NOMO-1 (cell line): ENCODE data around the gene AFF2.
A peak's percentile ranks its signal among the peaks of the same experiment; 100 is the strongest.

Source experiments
- DNase-seq, 2 experiments: peaks; one replicate each; lab custom pipeline; 2025; ENCODE audit not compliant: unreplicated experiment in 2 of 2; lab: John Stamatoyannopoulos, UW

AFF2 gene

DNA sequence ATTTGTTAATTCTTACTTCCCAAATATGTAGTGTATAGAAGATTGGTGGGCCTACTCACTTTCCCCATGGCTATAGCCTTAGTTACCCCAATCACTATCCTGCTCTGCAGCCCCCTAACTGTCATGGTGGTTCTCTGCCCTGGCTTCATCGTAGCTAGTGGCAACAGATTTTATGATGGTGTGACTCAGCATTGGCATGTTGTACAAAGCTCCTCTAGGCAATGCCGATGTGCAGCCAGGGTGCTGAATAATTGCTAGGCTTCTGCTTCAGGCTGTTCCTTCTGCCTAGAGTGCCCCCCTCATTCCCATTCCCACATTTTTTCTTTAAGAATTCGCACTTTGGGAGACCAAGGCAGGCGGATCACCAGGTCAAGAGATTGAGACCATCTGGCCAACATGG is 35.2 kb downstream of the AFF2 start:
- no peak for DNase-seq

DNA sequence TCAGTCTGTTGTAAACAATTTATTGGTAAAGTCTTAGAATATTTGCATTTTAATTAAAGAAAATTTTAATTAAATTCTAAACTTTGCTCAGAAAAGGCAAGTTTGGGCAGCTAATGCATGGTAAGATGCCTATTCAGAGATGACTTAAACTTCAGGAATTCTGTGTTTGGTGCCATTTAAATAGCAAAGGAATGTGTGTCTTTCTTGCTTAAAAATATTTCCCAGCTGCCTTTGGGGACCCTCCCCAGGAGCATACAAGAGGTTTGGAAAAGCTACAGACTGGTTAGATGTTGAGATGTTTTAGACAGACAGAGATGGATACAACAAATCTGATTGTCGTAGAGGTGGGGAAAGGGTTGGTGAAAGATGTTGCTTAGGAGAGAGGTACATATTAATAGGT is 36.5 kb downstream of the AFF2 start:
- DNase-seq: no peak

DNA sequence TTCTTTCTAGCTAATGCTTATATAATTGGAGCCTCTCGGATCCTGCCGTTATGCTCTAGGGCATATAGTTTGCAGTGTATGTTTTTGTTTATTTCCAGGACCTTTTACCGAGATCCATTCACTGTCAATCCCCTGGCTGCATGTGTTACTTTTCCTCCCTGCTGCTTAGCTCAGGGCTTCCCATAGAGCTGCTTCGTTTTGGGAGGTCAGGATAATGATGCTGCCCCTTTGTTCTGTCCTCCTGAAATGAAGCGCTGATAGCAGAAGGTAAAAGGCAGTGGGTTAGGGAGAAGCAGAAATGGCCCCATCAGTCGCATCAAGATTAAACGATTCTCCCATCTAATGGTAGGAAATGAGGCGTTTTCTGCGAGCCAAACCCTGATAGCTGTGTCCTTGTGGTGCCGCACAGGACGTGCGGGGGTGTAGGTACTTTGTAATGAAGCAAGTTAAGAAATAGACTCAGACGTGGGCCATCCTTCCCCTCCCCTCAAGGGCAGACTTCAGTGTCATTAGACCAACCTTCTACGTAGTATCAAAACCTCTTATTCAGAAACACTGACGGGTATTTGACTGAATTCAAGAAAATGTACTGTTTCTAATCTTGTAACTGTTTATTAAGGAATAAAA is 37.3 kb downstream of the AFF2 start:
- DNase-seq: no peak

DNA sequence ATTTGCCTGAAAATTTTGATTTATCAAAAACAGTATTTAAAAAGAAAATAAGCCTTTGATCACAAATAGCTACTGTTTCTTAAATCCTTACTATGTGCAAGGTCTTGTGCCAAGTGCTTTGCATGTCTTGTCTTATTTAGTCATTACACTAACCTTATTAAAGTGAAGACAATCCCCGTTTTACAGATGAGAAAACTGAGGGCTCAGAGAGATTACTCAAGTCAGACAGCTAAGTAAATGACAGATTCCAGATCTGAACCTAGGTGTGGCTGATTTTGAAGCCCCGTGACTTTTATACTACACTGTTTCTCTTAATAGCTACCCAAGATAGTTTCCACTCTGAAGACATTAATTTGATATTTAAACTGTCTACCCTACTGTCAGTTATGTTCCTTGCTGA is 38.2 kb downstream of the AFF2 start:
- DNase-seq: no peak

DNA sequence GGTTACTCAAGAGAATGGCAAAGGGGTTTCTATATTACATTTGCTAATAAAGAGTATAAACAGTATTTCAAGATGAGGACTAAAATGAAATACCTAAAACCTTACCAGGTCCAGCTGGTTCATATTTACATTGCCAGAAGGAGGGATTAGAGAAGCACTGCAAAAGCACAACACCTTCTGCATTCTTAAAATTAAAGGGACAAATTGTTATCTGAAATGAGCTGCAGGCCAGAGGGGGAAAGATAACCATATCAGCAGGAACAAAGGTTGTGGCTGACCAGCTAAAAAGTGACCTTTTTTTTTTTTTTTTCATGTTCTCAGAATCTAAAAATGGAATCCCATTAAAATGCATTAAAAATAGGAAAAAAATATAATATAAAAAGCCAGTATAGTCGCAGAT is 39.7 kb downstream of the AFF2 start:
- DNase-seq: no peak

DNA sequence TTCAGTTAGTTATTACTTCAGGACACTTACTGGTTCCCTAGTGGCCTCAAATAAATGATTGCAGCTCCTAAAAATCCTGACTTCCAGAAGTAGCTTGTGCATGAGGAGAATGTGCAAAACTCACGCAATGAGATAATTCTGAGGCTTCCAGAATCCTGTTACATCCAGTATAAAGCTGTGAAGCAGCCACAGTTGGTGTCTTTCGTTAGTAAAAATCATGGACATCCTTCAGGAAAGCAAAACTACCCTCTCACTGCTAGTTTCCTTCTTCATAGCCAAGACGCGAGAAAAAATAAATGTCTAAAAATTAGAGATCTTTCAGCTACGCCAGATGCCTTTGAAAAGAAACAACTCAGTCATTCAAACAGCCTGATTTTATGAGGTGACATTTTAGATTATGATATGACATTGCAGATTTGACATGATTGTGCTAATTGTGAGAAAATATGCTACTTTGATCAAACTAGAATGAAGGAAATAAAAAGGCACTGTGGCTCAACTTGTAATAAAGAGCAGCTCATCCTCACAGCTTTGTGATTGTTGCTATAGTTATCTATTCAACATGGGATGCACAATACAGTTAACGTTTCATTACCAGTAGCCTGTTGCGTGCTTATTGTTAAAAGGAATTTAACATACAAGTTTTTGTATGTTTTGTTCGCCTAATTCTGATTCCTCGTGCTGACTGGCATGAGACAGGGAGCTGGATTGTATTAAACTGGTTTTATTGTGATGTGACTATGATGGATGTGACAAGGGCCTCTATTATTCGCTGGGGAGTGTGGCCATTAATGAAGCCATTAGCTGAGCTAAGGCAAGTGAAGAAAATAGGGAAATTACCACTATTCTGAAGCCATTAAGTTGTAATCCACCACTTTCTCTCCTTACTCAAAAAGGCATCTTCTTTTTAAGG is 40.5 kb downstream of the AFF2 start:
- no peak for DNase-seq

DNA sequence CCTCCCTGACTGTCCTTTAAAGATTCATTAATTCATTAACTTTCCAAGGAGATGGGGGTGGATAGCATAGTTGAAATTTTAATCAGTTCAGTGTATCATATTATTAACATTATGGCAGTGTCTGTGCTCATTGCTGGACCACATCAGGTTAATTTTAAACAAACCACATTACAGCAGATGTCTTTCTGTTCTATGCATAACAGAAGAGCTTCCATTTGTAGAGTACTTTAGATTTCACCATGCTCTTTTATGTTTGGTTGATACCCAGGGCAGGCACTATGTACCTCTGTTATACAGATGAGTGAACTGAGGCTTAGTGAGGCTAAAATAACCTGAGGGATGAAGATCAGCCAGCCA is 41.1 kb downstream of the AFF2 start:
- DNase-seq: no peak

DNA sequence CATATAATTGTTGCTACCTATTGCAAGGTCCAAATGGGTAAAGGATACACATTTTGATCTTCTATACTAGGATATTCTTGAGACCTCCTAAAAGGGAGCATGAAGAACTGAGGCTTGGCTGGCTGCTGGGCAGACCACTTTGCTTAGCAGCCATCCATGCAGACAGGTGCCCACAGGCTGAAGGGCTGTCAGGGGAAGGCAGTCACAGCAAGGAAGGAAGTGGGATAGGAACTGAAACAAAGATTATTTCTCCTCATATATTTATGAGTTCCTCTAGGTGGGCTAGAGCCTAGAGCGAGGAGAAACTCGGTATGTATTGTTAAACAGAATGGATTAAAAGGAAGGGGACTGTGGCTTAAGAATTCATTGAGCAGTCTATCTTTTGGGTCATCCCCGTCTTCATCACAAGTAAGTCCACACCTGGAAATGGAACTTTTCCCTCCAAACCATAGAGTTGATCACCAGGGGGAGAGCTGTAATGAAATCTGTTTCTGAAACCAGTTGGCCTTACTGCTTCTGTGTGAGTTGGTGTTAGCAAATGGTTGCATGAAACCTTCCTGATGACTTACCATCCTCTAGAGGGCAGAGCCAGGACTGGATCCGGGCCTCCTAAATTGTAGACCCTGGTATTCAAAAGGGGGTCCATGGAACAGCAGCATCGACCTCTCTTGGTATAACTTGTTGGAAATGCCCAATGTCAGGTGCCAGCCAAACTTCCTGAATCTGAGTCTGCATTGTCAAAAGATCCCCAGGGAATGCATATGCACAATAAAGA is 42.3 kb downstream of the AFF2 start:
- peak; percentile 4 to 34 for DNase-seq

DNA sequence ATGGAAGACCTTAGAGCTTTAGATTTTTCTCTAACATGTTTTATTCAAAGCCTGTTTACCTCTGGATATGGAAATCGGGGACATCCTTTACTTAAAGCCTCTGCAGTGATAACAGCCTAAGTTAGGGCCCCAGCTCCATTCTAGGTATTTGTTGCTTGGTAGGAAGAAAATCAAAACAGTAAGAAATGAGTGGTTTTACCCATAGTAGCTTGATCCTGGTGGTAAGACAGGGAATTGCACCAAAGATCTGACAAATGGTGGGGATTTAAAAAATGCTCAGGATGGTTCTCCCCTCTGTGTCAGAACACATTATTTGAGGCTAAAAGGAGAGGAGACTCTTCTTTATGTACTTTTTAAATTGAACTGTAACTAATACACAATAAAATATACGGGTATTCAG is 52.4 kb downstream of the AFF2 start:
- no peak for DNase-seq

DNA sequence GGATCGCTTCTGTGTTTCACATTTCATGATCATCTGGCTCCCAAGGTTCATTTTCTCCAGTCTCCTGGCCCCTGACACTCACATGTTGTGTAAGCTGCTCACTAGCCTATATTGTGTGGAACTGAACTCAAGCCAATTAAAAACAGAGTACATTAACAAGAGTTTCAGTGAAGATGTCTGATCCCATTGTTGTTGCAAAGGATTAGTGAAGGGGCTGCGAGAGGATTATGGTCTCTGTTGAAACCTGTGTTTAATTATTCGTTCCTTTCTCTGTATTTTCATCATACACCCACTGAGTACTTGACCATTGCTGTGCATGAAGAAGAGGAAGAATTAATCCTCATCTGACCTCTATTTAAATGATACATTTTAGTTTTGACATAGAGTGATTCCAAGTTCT is 54.7 kb downstream of the AFF2 start:
- DNase-seq: no peak

DNA sequence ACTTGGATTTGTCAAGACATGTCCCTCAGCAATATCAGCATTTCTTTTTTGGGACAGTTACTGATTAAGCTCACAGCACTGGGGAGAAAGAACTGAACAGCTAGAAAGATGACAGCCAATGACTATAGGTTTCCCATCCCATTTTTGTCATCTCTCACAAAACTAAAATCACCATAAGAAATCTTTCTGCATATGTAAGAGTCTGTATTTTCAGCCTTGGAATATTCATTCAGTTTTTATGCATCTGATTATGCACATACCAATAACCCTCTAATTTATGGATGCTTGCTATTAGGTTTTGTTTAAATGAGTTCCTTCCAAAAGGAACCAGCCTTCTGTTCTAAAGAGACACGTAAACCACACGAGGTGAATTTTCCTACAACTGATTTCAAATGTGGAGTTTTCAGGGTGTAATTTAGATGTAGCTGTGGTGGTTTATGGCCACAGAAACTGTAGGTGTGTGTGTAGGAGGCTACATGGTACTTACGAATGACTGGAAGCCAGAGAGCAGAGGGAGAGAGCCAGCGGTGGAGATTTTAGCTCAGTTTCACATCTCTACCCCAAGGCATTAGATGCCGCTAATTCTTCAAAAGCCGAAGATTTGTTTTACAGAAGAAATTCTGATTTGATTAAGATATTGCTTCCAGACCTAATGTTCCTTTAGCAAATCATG is 55.3 kb downstream of the AFF2 start:
- no peak for DNase-seq

DNA sequence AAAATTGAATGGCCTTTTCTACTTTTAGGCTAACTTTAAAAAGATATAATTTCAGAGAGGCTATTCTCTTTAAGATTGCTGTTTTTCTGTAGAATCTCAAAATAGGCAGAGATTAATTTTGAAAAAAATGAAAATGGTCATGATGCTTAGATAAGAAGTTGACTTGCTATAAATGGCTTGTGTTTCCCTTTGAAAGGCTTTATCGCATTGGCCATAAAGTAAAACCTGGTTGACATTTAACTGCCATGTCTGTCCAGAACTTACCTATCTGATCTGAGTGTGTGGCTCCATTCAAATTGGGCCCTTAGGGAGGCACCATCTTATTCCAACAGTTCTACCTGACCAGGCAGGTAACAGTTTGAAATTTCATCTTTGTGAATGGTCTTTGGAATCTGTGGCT is 56.1 kb downstream of the AFF2 start:
- no peak for DNase-seq

DNA sequence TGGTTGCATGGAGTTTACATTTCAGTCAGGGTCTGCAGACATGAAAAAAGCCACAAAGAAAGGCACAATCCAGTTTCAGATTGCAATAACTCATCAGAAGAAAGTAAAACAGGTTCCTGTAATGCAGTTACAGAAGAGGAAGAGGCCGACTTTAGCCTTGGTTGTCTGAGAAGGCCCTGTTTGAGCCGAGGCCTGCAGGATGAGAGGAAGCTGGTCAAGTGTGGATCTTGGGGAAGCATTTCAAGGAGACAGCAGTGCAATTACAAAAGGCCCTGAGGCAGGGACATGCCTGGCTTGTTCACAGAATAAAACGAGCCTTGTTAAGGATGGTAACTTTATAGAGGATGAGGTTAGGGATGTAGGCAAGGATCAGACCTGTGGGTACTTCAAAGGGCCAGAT is 62.4 kb downstream of the AFF2 start:
- peak; percentile 44 to 65 for DNase-seq

DNA sequence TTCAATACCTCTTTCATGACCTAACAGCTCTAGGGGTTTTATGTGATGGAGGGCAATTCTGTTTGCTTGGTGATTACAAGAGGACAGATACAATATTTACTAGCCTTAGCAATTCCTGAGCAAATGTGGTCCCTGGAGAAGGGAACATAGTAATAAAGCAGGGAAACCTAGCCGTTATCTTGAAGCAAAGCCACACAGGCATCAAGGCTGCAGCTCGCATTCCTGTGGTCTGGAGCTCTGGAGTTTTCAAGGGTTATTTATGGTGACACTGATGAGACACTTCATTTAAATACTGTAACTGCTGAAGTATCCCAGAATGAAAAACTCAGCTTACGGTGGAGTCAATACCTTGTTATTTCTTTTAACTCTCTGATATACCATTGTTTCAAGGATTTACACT is 66.8 kb downstream of the AFF2 start:
- DNase-seq: no peak

DNA sequence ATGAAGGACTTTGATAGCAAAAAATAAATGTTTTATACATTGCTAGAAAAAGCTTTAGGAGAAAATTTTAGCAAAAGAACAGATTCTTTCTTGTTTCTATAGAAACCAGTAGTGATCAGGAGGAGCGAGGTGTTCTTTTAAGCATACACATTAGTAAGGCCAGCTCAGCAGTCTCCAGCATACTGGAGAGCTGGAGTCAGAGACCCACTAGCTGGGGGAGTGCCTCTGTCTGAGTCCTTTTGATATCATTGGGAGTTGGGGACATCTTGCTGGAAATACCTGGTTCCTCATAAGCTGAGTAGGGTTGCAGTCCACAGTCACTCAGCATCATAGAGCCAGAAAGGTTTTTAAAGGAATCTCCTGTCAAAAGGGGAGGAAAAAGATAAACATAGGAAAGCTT is 67.4 kb downstream of the AFF2 start:
- no peak for DNase-seq

DNA sequence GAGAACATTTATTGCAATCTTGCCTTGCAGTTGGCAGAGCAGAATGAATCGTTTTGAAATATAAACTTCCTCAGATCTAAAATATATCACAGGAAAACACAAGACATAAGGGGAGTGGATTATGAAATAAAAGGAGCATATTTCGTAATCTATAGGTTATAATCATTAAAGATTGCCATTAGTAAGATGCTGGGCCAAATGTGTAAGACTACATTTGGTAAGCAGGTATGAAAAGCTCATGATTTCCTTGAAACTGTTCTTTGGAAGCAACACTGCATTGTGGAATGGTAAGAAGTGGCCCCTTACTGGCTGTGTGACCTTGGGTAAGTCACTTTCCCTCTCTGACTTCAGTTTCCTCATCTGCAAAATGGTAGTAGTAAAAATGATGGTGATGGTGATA is 68.3 kb downstream of the AFF2 start:
- peak in 1 of 2 experiments; percentile 17 for DNase-seq

DNA sequence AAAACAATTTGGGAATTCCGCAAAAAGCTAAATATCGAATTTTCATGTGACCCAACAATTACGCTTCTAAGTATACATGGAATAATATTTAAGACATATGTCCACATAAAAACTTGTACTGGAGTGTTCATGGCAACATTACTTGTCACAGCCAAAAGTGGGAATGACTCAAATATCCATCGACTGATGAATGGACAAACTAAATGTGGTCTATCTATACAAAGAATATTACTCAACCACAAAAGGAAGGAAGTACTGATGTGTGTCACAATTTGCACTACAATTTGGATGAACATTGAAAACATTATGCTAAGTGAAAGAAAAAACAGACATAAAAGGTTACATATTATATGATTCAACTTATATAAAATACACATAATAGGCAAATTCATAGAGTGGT is 71.9 kb downstream of the AFF2 start:
- peak in 1 of 2 experiments; percentile 54 for DNase-seq

DNA sequence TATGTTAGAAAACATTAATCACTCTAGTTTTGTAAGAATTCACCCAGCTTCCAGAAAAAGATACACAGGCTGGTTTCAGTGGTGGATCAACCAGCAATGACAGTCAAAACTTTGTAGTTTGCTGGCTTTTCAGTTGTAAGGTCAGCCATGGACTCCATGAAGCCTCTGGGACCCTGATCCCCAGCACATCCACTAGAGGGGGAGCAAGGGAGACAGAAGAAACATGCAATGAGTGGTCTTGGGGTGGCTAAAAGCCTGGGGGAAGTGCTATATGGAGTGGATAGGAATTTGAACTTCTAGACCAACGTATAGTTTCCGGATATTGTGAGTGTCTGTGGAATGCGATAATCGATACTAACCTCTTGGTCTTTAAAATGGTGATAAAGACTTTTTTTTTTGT is 72.7 kb downstream of the AFF2 start:
- no peak for DNase-seq

DNA sequence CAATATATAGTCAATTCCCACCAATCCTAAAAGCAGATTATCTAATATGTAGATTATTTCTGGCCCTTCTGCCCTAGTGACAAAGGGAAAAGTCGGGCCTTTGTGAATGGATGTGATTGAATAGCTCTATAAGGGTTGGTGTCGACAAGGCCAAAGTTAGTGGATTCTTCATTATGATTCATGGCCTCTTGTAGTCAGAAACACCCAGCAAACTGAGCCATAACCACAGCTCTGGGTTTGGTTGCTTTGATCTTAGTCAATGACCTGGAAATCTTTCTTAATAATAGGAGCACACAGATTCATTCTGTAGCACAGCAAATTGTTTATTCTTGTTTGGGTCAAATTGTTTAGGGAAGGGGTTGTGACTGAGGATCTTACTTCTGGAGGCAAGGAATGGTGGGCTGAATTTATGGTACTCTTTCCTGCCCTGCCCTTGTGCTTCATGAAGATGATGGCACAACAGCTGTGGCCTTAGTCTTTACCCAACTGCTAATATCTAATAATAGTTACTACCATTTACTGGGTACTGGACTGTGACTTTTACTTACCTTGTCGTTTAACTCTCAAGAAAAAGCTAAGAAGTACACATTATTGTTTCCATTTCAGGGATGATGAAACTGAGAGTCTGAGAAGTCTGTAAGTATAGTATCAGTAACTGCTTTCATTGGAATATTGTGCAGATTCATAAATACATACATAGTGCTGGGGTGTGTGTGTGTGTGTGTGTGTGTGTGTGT is 74.0 kb downstream of the AFF2 start:
- DNase-seq: no peak

DNA sequence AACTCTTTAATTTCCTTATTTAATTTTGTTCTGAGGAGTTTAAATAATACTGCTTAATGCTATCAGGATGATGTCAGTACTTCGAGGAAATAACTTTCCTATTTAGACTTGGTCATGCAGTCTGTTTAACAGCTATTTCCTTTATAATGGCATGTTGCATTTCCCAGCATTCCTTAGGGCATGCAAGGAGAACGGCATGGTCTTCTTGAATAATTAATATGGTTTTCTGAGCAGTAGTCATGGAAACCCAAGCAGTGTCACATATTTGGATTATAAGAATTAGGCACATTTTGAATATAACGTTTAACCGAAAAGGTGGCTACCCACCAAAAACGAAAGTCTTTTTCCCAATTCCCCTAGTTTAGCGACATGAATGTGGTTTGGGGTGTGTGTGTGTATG is 76.0 kb downstream of the AFF2 start:
- no peak for DNase-seq

DNA sequence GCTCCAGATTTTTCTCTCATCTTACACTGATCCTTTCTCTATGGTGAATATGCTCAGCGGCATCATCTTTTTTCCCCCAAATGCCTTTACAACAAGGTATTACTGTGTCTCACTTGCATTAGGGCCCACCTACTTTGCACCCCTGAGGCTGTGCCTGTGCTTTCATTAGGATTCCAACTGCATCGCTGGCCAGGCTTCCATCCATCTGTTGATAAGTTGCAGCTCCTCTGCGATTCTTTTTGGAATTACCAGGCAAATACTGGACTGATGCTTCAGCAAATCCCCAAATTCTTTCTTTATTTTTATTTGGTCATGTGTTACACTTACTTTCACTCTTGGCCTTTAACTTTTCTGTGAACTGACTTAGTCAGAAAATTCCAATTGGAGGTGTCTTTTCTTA is 77.3 kb downstream of the AFF2 start:
- DNase-seq: no peak
